Smooth muscle cell (in vitro differentiated cells): Measurements from ENCODE around the gene CELA3A. TPM values are rescaled to one million over a fixed set of nuclear protein-coding genes. Genes with fewer than 3 reads are reported as not detected.
A peak's percentile ranks its signal among the peaks of the same experiment; 100 is the strongest.

Experiments
- DNase-seq: peaks from one replicate; lab custom pipeline; 2025; ENCODE audit not compliant: unreplicated experiment; lab: John Stamatoyannopoulos, UW
- H2AFZ ChIP-seq: fragments of 200-600 bp; sonication (generic); 2 replicates; pipeline ENCODE4 v1.6.0; 2016; ENCODE audit warnings: antibody characterized with exemption, low read depth, mild to moderate bottlenecking
- H3F3A ChIP-seq: fragments of 200-600 bp; sonication (generic); 2 replicates; pipeline ENCODE4 v1.6.0; 2017; ENCODE audit warnings: antibody characterized with exemption, low read depth
- H3K27ac ChIP-seq: fragments of 200-600 bp; sonication (generic); 2 replicates; pipeline ENCODE4 v1.5.1; 2016; ENCODE audit warnings: low read depth, mild to moderate bottlenecking
- H3K27me3 ChIP-seq: fragments of 200-600 bp; sonication (generic); 2 replicates; pipeline ENCODE4 v1.6.1; 2016; ENCODE audit warnings: low read depth, mild to moderate bottlenecking
- H3K36me3 ChIP-seq: fragments of 200-600 bp; sonication (generic); 2 replicates; pipeline ENCODE4 v1.5.1; 2016; ENCODE audit warnings: low read depth
- H3K4me1 ChIP-seq: fragments of 200-600 bp; sonication (generic); 2 replicates; pipeline ENCODE4 v1.5.1; 2016; ENCODE audit warnings: low read depth
- H3K4me2 ChIP-seq: fragments of 200-600 bp; sonication (generic); 2 replicates; pipeline ENCODE4 v1.6.0; 2016; ENCODE audit warnings: mild to moderate bottlenecking
- H3K4me3 ChIP-seq: fragments of 200-600 bp; sonication (generic); 2 replicates; pipeline ENCODE4 v1.5.1; 2016; ENCODE audit warnings: mild to moderate bottlenecking
- H3K79me2 ChIP-seq: fragments of 200-600 bp; sonication (generic); 2 replicates; pipeline ENCODE4 v1.6.0; 2016; ENCODE audit warnings: low read depth, mild to moderate bottlenecking
- H3K9ac ChIP-seq: fragments of 200-600 bp; sonication (generic); 2 replicates; pipeline ENCODE4 v1.6.0; 2016; ENCODE audit warnings: low read depth
- H3K9me3 ChIP-seq: fragments of 200-600 bp; sonication (generic); replicated peaks from 2 replicates; pipeline ENCODE4 v1.5.1; 2016; ENCODE audit warnings: low read depth
- H4K20me1 ChIP-seq: fragments of 200-600 bp; sonication (generic); 2 replicates; pipeline ENCODE4 v1.6.0; 2016; ENCODE audit warnings: low read depth
- CTCF ChIP-seq: fragments of 200-600 bp; sonication (generic); IDR thresholded peaks from 2 replicates; pipeline ENCODE4 v1.5.1; 2017; ENCODE audit warnings: borderline replicate concordance, mild to moderate bottlenecking, antibody characterized with exemption; ENCODE audit not compliant: insufficient read depth, poor library complexity, severe bottlenecking
- WGBS: methylation state at CpG from one replicate; pipeline ENCODE4 v1.1.7; 2016; ENCODE audit warnings: low lambda C conversion rate; 5-methylcytosine and 5-hydroxymethylcytosine counted together
- polyA plus RNA-seq: library from polyadenylated mRNA; unstranded; fragments of >200 nt; fragmentation: Nextera tagmentation; extraction: Ambion mirVana; gene quantifications from 2 replicates; pipeline ENCODE4 v1.2.1, GENCODE V29; 2016
- total RNA-seq: library from RNA; depleted of rRNA; stranded (reverse); fragments of >200 nt; gene quantifications from 2 replicates; pipeline ENCODE4 v1.2.3, GENCODE V29; 2014

CELA3A gene
- total and polyA plus RNA-seq, 2 experiments from 2014 or later, result not detected

- no peaks in the 10 kb centered on the region for H3K27me3 ChIP-seq
- H3K4me2 ChIP-seq, result no peak overlapping the region
- peaks cover 17% of the 10 kb centered on the region for H4K20me1 ChIP-seq
- 96% methylated on average over 3 of the region's 3 CpGs for WGBS
- H3F3A ChIP-seq, result peaks cover 6% of the 10 kb centered on the region
- H3K9me3 ChIP-seq, result no peaks in the 10 kb centered on the region
- no peak overlapping the region for H3K4me3 ChIP-seq
- TF ChIP-seq CTCF, result no peak
- DNase-seq, result no peak
- H3K36me3 ChIP-seq, result no peaks in the 10 kb centered on the region
- H3K79me2 ChIP-seq, result peaks cover 20% of the 10 kb centered on the region
- no peak overlapping the region for H3K27ac ChIP-seq
- H3K4me1 ChIP-seq, result peaks cover 3% of the 10 kb centered on the region
- no peak overlapping the region for H2AFZ ChIP-seq
- no peak overlapping the region for H3K9ac ChIP-seq
Measured at GRCh38 chr1:22050330-22050729, 48.9 kb downstream of the CELA3A start.

GRCh38 chr1:22051607-22052114 lies 50.2 kb downstream of the CELA3A start:
- Histone ChIP-seq H3K79me2 (peaks cover 33% of the 10 kb centered on the region), H2AFZ (no peak overlapping the region), H3K27ac (no peak overlapping the region), H3K36me3 (no peaks in the 10 kb centered on the region), H3K27me3 (no peaks in the 10 kb centered on the region), H3K4me1 (peaks cover 3% of the 10 kb centered on the region), H3K4me3 (no peak overlapping the region), H3K9me3 (no peaks in the 10 kb centered on the region), H4K20me1 (peaks cover 30% of the 10 kb centered on the region), H3K9ac (no peak overlapping the region), H3K4me2 (no peak overlapping the region), H3F3A (peaks cover 6% of the 10 kb centered on the region)
- WGBS, result 91% methylated on average over 13 of the region's 13 CpGs
- DNase-seq, result no peak
- TF ChIP-seq CTCF, result no peak

- Histone ChIP-seq H3K27me3 (no peaks in the 10 kb centered on the region), H3K27ac (peak within 1 kb of the TSS; percentile 97), H3F3A (peaks cover 6% of the 10 kb centered on the region), H3K4me2 (peak within 1 kb of the TSS; percentile 93), H3K4me3 (peak within 1 kb of the TSS; percentile 78), H3K9me3 (no peaks in the 10 kb centered on the region), H4K20me1 (peaks cover 37% of the 10 kb centered on the region), H3K9ac (peak within 1 kb of the TSS; percentile 98), H3K36me3 (no peaks in the 10 kb centered on the region), H3K79me2 (peaks cover 40% of the 10 kb centered on the region), H3K4me1 (peaks cover 3% of the 10 kb centered on the region), H2AFZ (no peak within 1 kb of the TSS)
- DNase-seq, result peak; percentile 77
- no peak for TF ChIP-seq CTCF
- 28% methylated on average over 51 of the region's 81 CpGs for WGBS
Measured at GRCh38 chr1:22052115-22053016, 50.9 kb downstream of the CELA3A start, which contains the start of gene CDC42. Gene CDC42, plus strand, starts transcription at chr1:22052709. Its CDS starts 25,770 bp downstream, at chr1:22078479.
